GM21825 (cell line): ENCODE results near the gene CFAP410.

Experiments used
- ATAC-seq: cut with Tn5 transposase; IDR thresholded peaks from one replicate; pipeline ENCODE4 v1.9.1; 2021; ENCODE audit warnings: mild to moderate bottlenecking, moderate library complexity; ENCODE audit not compliant: unreplicated experiment

CFAP410 gene

DNA sequence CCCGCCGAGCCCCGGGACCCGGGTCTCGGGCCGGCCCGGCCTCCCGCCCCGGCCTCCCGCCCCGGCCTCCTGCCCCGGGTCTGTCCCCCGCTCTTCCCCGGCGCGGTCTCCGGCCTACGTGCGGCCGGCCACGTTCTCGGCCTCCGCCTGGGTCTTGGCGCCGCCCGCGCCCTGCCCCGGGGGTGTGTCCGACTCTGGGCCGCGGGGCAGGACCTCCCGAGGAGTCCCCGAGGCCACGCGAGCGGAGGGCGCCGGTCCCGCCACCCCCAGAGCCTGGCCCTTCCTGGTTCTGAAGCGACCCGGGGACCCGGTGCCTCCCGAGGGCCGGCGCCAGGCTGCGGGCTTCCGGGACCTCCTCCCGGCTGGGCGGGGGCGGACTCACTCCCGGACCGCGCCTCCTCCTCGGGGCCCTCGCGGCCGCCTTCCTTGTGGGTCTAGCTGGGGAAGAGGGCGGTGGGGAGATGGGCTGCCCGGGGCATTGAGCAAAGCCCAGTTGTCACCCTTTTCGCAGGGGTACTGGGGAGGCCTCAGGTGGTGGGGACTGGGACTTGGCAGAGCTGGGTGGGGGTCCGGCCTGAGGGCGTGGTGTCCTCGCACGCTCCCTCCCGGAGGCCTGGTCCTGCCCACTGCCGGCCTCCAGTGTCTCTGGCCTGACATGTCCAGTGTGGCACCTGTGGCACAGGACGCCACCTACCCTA lies 38.8 kb downstream of the CFAP410 start:
- peak; percentile 11 for ATAC-seq

DNA sequence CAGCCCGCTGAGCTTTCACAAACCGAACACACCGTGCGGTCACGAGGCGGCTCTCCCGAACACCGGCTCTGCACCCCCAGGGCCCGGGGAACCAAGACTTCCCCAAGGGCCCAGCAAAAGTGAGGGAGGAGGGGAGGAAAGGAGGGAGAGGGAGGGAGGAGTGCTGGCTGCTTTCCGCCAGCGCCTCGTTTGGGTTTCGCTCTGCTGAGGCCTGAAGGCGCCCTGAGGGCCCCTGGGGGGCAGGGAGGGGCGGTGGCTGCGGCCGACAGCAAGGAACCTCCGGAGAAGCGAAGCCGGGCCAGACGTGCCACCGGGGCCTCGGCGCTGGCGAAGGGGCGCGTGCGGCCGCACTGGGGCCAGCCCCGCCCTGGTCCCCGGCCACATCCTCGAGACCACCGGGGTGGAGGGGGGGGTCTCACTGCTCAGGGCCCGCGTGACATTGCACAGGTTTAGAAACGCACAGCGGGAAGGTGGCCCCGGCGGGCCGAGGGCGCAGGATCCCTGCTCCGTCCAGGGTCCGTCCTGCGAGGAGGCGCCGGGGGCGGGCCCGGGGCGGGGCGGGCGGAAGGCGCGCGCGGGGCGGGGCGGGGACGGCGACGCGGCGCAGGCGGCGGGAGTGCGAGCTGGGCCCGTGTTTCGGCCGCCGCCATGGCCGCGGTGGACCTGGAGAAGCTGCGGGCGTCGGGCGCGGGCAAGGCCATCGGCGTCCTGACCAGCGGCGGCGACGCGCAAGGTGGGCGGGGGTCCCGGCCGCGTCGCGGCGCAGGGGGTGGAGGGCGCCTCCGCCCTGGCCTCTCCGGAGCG lies 39.5 kb downstream of the CFAP410 start, which contains the start of gene PFKL:
TSS of gene PFKL (plus strand) at position 596 of the 804 bp plus-strand sequence. CDS start at position 649, 53 bp downstream.
- peak; percentile 51 for ATAC-seq

GRCh38 chr21:44299085-44299457 lies 40.1 kb downstream of the CFAP410 start:
- no peak for ATAC-seq

GRCh38 chr21:44298301-44298700 lies 40.9 kb downstream of the CFAP410 start:
- no peak for ATAC-seq

- ATAC-seq, result no peak
Measured at GRCh38 chr21:44297525-44298290, 41.5 kb downstream of the CFAP410 start.

DNA sequence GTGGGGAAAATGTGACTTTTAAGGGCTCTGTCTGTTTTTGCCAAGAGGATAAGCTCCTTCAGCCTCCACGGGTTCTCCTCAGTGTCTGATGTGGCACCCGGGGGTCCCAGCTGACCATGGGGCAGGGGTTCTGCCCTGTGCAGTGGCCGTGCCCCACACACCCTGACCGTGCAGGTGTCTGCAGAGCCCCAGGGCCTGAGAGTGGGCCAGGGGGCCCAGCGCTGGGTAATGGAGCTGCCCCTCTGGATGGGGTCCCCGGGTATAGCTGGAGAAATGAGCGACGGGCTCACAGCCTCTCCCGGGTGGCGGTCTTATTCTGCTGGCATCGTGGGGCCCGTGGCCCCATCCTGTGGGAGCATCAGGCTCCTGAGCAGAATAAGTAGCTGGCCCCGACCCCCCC lies 42.3 kb downstream of the CFAP410 start:
- no peak for ATAC-seq

GRCh38 chr21:44296103-44296519 lies 43.1 kb downstream of the CFAP410 start:
- ATAC-seq, result no peak

DNA sequence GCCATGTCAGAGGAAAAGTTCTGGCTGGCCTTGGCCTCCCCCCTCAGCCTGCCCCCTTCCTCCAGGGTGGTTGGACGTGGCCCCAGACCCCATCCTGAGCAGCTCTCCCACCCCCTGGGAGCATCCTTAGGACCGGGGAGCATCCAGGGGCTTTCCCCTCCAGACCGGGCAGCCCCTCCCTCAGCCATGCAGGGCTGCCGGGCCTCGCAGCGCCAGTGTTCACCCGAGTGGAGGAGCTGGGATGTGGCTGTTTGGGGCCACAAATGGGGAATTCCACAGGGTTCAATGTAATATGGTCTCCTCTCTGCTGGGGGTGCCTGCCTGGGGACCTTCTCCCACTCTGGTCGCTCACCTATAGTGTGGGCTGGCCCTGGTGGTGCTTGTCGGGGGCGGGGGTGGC lies 43.5 kb downstream of the CFAP410 start:
- no peak for ATAC-seq

GRCh38 chr21:44295163-44295573 lies 44.0 kb downstream of the CFAP410 start:
- no peak for ATAC-seq

DNA sequence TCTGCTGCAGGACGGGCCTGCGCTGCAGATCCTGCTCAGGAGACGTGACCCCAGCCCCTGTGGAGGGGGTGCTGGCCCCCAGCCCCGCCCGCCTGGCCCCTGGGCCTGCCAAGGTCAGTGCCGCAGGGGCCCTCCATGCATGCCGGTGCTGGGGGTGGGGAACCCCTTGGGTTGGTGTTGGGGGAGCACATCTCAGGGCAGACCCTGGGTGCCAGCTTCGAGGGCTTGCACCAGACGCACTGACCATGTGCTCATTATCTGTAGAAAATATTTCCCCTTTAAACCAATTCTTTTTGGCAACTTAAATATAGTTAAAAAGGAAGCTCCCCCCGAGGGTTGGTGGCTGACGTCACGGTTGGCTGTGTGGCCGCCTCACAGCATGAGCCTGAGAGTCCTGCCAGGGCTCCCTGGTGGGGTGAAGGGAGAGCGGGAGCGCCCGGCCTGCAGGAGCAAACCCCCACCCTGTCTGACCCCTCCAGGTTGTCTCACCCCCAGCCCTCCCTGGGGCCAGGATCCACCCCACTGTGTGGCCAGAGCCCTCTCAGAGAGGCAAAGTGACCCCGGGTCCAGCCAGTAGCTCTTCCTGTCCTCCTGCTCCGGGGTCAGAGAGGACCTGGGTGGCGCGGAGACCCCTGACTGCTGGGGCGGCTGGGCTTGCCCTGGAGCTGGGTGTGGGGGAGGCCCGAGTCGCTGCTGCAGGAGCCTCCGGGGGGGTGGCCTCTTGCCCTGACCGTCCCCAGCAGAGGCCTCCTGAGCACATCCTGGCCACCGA lies 44.6 kb downstream of the CFAP410 start:
- ATAC-seq, result no peak

DNA sequence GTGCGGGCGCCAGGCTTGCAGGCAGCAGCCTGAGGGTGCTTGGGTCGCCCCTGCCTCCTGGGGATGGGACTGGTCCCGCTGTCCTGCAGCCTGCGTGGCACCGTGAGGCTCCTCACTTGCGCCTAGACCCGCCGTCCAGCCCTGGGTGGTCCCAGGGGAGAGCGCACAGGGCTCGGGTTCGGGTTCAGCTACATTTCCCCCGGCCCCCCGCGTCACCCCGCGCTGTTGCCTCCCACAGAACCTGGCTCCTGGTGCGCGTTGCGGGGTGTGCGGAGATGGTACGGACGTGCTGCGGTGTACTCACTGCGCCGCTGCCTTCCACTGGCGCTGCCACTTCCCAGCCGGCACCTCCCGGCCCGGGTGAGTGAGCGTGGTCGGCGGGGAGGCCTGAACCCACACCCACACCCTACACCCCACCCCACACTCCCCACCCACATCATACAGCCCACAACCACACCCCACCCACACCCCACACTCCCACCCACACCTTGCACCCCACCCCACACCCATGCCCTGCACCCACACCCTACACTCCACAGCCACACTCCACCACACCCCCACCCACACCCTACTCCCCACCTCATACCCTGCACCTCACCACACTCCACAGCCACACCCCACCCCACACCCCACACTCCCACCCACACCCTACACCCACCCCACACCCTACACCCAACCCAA lies 45.5 kb downstream of the CFAP410 start:
- no peak for ATAC-seq

DNA sequence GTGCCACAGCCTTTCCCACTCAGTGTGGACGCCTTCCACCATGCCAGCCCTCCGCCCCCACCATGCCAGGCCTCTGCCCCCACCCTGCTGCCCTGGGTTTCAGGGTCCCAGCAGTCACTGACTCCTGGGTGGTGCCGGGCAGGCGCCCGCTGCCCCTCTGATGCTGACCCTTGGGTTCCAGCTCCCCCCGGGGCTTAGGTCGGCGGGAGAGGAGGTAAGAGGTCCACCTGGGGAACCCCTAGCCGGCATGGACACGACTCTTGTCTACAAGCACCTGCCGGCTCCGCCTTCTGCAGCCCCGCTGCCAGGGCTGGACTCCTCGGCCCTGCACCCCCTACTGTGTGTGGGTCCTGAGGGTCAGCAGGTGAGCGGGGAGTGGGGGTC lies 46.4 kb downstream of the CFAP410 start:
- ATAC-seq, result no peak

- no peak for ATAC-seq
Measured at GRCh38 chr21:44291936-44292811, 47.0 kb downstream of the CFAP410 start.

GRCh38 chr21:44291078-44291935 lies 47.9 kb downstream of the CFAP410 start:
- ATAC-seq, result no peak

GRCh38 chr21:44290327-44291077 lies 48.7 kb downstream of the CFAP410 start:
- no peak for ATAC-seq

GRCh38 chr21:44289381-44290010 lies 49.7 kb downstream of the CFAP410 start:
- ATAC-seq, result no peak
